GM18508 (cell line): Measurements from ENCODE around the gene RSPO4.
"Not testable (repeated sequence)": the region's sequence is repeated elsewhere in the genome, so short reads cannot be mapped to it uniquely, and the experiment has no call there.

ENCODE experiments used
- ATAC-seq: cut with Tn5 transposase; IDR thresholded peaks from one replicate; pipeline ENCODE4 v1.9.1; 2021; ENCODE audit warnings: moderate number of reproducible peaks; ENCODE audit not compliant: insufficient read depth, unreplicated experiment

The RSPO4 gene

DNA sequence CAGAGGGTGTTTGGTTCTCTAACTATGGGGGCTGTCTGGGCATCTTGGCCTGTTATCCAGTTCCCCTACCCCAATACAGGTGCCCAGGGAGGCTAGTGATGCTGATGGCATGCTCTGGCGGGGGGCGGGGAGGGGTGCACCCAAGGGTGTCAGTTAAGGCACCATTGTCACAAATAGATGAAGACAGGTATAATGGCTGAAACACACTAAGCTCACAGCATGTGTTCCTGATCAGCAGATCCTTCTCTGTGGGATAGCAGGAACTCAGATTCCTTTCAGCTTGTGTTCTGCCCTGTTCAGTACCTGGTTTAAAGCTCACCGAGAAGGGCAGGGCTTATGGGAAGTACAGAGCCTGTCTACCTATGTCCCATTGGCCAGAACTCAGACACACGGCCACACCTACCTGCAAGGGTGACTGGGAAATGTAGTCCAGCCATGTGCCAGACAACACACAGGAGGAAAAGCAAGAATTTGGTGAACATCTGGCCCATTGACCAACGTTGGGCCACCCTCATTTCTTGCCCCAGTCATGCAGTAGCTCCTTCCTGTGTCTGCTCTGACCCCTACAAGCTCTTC is 3.4 kb upstream of the RSPO4 start:
- ATAC-seq: no peak

DNA sequence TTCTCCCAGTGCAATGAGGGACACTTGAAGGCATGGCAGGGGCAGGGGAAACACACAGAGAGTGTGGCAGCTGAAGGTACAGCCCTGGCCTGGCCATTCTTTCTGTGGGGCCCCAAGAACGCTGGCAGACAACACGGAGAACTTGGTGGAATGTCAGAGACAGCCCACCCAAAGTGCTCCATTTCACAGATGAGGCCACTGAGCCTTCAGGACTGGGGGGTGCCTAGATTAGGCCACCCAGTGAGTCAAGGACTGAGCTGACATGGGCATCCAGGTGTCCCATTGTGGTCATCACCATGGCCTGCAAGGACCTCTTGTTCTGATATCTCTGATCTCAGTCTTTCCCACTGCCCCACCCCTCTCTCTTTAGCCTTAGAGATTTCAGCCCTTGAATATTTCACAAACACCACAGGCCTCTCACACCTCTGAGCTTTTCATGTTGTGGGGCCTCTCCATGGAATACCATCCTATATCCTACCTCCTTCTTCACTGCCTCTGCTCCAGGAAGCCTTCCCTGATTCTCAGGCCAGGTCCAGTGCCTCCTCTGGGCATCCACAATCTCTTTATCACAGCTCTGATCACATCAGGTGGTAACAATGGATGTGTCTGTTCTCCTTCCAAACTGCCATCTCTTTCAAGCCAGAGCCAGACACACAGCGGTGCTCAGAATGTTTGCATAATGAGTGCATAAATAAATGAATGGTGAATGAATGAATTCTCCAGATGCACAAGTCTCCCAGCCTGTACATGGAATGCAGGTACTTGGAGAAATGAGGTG is 2.0 kb upstream of the RSPO4 start:
- ATAC-seq: no peak

DNA sequence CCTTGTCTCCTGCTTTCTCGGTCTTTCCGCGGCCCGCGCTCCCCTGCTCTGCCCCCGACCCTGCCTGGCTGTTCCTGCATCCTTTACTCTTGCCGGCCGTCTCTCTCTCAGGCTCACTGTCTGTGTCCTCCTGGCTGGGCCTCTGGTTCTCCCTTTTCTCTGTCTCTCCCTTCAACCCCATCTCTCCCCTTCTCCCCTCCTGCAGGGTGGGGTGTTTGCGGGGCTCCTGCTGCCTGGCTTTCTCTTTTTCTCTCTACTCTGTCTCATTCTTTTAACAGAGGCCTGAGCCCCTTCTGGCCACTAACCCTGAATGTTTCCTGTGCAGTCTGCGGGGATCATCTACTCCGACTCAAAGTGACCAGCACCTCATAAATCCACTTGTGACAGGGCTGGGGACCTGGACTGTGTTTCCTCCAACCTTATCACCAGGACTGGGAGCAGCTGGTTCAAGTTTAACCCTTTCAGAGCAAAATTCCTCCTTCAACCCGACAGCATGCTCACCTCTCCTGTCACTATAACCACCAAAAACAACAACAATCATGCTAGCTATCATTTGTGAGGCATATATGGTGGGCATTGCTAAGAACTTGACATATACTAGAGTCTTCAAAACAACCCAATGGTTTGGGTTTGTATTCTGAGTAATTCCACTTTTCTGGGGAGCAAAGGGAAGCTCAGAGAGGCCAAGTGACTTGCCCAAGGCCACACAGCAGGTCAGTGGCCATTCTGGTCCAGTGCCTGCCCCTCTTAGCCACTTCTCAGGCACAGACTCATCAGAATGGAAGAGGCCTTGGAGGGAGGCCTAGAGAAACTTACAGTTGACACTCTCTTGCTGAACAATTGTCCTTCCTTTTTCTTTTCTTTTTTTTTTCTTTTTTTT is 811 bp upstream of the RSPO4 start:
- ATAC-seq: no peak

DNA sequence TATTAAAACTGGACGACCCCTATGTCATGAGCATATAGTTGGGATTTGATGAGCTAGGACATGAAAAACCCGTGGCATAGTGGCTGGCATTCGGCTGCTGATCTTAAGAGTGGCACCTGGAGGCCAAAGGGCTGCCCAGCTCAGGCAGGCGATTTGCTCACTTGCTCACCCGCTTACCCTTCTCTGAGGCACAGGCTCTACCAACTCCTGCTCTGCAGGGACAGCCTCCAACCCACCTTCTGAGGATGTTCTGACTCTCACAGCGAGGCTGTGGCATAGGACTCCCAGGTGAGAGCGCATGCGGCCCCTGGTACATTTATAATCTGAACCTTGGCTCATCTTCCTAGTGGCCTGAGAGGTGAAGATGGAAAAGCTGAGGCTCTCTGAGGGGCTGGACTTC is 995 bp downstream of the RSPO4 start:
- no peak for ATAC-seq

DNA sequence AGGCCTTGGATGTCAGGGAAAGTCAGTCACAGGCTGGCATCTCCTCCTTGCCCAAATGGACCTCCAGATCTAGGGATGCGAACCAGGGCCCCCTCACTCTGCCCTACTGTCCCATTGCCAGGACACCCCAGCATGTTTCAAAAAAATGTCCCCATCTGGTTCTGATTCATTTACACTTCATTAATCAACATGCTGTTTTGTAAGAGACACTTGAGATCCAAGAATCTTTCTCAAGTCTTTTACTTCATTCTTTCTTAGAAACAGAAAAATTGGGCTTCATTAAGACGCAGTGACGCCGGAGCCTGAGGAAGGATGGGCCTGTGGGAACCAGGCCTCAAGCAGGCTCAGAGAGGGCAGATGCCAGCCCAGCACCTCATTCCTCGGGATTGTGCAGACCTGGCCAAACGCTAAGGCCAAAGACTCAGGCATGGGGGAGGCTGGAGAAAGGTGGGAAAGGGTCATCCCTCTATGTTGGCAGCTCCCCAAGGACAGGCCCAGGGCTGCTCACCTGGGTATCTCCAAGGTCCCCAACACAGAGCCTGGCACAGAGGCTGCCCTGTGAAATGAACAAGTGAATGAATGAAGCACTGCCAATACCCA is 3.8 kb downstream of the RSPO4 start:
- no peak for ATAC-seq

DNA sequence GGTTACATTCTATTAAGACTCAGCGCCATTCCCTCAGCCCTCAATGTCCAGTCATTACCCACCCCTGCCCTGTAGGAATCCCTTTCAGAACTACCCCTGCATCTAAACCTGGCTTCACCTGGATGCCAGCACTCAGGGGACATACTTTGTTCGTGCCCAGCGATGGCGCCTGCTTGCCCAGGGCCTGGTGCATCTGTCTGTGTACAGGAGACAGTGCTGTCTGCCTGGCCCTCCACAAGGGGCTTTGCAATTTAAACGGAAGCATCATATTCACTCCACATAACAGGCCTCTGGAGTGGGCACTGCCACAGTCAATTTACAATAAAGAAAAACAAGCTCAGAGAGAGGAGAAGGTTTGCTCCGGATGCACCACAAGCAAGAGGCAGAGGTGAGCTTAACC is 4.6 kb downstream of the RSPO4 start:
- no peak for ATAC-seq

DNA sequence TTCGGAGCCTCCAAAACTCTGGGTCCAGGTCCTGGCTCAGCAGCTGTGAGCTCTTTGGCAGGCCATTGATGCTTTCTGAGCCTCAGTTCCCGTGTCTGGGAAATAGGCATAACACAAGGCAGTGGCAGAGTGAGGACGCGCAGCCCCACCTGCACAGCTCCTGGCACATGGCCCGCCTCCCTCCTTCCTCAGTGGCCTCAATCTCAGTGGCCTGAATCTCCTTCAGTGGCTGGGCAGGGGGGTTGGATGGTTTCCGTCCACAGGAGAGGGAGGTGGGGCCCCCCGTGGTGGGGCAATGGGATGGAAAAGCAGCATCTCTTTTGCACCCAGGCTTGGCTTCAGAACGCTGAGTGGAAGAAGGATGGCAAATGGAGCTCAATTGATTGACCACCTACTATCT is 5.1 kb downstream of the RSPO4 start:
- no peak for ATAC-seq

DNA sequence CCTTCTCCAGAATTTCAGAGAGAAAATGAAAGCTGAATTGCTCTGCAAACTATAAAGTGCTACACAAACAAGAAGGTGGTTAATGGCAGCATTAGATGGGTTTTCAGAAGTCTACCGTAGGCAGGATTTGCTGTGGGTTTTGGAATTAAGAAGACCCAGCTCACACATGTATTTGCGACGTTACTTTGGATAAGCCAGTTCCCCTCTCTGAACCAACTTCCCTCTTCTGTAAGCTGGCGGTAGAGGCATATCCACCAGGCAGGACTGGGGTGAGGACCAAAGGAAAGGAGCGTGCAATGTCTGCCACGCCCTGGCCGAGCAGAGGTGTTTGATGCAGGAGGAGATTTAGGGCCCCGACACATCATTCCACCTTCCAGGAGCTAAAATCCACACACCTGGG is 6.9 kb downstream of the RSPO4 start:
- ATAC-seq: no peak

DNA sequence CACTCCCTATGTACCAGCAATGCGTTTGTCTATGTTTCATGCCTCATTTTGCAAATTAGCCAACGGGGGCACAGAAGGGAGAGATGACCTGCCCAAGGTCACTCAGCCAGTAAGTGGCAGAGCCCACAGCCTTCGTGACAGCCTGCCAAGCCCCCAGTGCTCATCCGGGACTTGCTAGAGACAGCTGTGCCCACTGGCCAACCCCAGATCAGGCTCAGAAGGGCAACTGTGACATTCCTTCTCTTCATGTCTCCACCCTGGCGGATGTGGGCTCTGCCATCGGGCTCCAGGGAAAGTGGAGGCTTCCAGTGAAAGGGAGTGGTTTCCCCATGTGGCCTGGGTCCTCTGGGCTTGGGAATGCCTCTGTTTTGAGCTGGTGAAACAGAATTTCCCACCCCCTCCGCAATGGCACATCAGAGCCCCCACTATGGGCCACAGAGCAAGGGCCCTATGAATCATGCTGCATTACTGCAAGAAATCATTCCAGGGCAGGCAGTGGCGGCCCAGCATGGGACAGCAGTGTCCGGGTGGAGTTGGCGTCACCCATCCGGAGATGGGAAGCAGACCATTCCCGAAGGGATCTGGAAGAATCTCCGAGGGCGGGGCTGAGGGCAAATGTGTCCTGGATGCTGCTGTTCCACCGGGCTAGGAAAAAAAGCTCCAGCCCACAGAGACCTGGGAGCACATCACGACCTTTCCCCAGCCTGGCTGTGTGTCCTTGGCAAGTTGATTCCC is 9.1 kb downstream of the RSPO4 start:
- ATAC-seq: no peak

DNA sequence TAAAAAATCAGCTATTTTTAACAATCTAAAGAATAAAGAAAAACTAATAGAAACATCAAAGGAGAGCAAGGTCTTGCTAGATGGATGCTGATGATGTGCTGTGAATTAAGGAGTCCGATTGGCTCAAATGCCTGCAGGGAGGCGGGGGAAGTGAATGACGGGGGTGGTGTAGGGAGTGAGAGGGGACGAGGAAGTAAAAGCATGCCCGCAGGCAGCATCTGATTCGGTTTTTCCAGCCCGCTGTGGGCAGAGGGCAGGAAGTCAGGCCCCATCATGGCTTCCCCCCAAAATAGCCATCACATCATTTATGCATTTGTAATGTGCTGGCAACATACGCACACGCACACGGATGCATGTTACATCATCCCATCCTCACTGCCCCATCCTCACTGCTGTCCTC is 10.3 kb downstream of the RSPO4 start:
- ATAC-seq: no peak

DNA sequence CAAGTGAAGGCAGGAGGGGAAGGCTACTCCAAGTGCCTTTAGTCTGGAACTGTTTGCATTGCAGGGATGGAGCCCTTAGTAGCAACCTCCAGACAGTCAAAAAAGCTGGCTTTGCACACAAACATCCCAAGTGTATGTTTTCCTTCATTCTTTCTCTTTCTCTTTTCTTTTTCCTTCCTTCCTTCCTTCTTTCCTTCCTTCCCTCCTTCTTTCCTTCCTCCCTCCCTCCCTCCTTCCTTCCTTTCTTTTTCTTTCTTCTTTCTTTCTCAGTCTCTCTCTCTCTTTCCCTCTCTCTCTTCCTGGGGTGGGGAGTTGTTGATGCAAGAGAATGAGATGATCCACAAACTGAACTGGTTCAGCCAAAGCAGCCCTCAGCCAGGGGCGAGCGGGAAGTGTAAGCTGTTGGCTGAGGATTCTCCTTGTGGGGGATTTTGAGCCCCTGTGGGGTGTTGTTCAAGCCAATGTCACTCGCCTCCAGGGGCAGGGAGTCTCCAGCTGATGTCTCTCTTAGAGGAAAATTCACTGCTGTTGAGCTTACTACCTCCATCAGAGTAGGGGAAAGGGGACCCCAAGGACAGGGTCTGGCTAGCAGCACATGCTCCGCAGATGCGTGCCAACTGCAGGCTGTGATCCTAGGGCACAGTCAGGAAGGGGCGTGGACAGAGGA is 11.7 kb downstream of the RSPO4 start:
- no peak for ATAC-seq

DNA sequence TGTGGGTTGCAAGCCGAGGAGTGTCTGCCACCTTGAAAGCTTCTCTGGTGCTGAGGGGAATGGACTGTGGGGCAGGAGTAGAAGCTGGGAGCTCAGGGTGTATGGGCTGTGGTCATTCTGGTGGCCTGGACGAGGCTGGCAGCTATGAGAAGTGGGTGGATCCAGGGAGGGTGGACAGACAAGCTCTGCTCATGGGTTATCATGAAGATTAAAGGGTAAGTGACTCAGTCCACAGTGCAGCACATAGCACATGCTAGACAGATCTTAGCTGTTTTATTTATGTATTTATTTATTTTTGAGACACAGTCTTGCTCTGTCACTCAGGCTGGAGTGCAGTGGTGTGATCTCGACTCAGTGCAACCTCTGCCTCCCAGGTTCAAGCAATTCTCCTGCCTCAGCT is 13.8 kb downstream of the RSPO4 start:
- no peak for ATAC-seq

DNA sequence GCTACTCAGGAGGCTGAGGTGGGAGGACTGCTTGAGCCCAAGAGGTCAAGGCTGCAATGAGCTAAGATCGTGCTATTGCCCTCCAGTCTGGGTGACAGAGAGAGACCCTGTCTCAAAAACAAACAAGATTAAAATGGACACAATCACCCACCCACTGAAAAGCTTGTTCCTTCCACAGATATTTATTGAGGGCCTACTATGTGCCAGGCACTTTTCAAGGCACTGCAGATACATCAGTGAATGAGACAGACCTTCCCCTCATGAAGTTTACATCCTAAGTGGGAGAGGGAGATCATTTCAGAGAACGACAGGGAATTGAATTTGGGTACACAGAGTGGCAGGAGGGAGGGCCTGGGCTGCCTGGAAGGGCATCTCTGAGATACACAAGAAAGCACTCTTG is 14.4 kb downstream of the RSPO4 start:
- ATAC-seq: no peak

DNA sequence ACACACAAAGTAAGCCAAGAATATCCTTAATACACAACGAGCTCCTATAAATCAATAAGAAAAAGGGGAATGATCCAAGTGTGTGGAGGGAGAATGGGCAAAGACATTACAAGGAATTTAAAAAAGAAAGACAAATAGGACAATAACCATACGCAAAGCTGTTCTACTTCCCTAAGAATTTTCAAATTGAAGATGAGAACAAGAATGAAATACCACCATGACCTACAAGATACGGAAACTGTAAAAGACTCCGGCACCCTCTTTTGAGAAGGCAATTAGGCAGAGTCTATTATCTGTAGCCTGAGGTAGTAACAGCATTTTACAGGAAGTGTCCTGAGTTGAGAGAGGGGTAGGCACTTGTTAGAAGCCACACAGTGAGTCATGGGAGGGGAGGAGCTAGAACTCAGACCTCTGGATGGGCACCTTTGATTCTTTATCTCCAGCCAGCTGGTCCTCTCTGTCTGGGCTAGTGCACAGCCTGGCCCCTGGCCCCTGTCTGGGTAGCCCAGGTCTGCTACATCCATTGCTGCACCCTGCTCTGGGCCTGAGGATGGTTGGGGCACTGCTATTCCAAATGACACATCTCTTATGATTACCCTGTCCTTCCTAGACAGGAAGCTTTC is 15.3 kb downstream of the RSPO4 start:
- ATAC-seq: no peak

DNA sequence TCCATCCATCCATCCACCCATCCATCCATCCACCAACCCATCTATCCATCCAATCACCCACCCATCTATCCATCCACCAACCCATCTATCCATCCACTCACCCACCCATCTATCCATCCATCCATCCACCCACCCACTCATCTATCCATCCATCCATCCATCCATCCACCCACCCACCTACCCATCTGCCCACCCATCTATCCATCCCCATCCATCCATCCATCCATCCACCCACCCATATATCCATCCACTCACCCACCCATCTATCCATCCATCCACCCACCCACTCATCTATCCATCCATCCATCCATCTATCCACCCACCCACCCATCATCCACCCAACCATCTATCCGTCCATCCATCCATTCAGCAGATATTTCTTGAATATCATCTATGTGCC is 17.1 kb downstream of the RSPO4 start:
- not testable (repeated sequence) for ATAC-seq

DNA sequence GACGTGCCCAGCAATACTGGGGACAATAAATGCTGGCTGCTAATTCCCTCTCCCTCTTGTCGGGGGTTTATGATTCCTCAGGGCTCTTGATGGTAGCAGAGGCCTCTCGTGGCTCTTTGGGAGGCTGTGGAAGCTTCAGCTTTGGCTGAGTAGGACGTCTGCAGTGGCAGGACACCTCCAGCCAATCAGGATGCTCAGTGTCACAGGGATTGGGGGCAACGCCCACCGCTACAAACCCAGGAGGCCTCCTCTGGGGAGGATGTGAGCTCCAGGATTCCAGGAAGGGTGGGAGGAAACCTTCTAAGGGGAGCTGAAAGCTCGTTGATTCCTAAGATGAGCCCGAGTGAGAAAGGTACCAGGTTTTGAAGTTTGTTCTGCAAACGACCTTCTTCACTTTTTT is 19.4 kb downstream of the RSPO4 start:
- ATAC-seq: no peak

DNA sequence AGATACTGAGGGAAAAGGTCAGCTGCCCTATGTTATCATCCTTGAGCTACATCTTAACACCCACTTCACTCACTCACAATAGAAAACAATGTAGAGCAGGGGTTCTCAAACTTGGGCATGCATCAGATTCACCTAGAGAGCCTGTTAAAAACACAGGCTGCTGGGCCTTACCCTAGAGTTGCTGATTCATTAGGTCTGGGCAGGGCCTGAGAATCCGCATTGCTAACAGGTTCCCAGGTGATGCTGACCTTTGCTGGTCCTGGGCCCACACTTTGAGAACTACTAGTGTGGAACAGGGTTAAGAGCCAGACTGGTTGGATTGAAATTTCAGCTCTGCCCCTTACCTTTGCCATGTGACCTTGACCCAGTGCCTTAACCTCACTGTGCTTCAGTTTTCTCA is 25.1 kb downstream of the RSPO4 start:
- ATAC-seq: no peak

DNA sequence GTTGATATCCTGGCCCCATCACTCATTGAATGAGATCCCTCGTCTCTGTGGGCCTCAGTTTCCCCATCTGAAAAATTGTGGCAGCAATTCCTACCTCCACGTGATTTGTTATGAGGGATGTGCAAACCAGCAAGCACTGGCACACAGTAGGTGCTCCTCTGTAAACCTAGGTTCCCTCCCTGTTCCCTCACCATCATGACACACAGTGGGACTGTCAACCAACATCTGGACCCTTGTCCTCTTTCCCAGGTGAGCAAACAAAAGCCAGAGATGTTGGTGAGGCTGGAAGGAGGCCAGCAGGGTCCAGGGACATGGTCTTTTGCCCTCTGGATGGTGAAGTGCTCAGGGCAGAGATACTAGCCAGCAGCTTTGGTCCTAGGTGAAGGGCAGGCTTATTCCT is 26.1 kb downstream of the RSPO4 start:
- no peak for ATAC-seq

DNA sequence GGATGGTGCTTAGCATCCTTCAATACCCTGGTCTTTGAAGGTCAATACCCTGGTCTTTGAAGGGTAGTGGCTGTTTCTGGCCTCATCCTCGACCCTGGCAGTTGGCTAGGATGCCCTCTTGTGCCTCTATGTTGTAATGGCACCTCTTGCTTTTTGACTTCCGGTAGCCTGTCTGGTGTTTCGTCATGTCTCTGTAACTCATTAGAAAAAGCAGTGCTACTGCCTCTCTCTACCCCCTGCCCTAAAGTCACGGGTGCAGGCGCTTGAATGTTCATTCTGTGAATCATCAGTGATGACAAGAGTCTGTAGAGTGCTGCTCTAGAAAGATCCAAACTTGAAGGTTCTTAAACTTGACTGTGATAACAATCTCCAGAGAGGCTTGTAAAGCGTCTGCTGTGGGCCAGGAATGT is 28.3 kb downstream of the RSPO4 start:
- ATAC-seq: no peak
